Mesodermal cell (in vitro differentiated cells): ENCODE results near the gene RGS18.
"Not testable (repeated sequence)": the region's sequence is repeated elsewhere in the genome, so short reads cannot be mapped to it uniquely, and the experiment has no call there.

ENCODE experiments used
- H3K27ac ChIP-seq: 2 replicates; pipeline ENCODE4 v1.7.0; 2013; ENCODE audit warnings: mild to moderate bottlenecking, low read depth, low read length, moderate library complexity; ENCODE audit not compliant: severe bottlenecking
- H3K36me3 ChIP-seq: 2 replicates; pipeline ENCODE4 v1.7.1; 2013; ENCODE audit warnings: mild to moderate bottlenecking, low read length, moderate library complexity; ENCODE audit not compliant: control insufficient read depth, insufficient read depth
- H3K4me1 ChIP-seq: one replicate; pipeline ENCODE4 v1.7.1; 2013; ENCODE audit warnings: mild to moderate bottlenecking, low read length; ENCODE audit not compliant: insufficient read depth, control insufficient read depth, poor library complexity, severe bottlenecking
- H3K4me3 ChIP-seq: 2 replicates; pipeline ENCODE4 v1.7.0; 2013; ENCODE audit warnings: low read length, control low read depth, mild to moderate bottlenecking; ENCODE audit not compliant: insufficient read depth, poor library complexity, severe bottlenecking; ENCODE audit errors: extremely low read depth
- H3K9me3 ChIP-seq: 2 replicates; pipeline ENCODE4 v1.7.1; 2013; ENCODE audit warnings: mild to moderate bottlenecking, low read length, moderate library complexity; ENCODE audit not compliant: control insufficient read depth
- WGBS, 2 experiments: methylation state at CpG; one replicate each; pipeline ENCODE4 v1.1.5; 2013; ENCODE audit warnings: missing lambda C conversion rate in 2 of 2; ENCODE audit not compliant: insufficient coverage in 2 of 2; 5-methylcytosine and 5-hydroxymethylcytosine counted together

Gene RGS18

GRCh38 chr1:192224396-192224795 is 66.1 kb downstream of the RGS18 start:
- Histone ChIP-seq H3K4me1 (no peaks in the 10 kb centered on the region), H3K9me3 (no peaks in the 10 kb centered on the region), H3K4me3 (no peak overlapping the region), H3K36me3 (no peaks in the 10 kb centered on the region), H3K27ac (no peak overlapping the region)

DNA sequence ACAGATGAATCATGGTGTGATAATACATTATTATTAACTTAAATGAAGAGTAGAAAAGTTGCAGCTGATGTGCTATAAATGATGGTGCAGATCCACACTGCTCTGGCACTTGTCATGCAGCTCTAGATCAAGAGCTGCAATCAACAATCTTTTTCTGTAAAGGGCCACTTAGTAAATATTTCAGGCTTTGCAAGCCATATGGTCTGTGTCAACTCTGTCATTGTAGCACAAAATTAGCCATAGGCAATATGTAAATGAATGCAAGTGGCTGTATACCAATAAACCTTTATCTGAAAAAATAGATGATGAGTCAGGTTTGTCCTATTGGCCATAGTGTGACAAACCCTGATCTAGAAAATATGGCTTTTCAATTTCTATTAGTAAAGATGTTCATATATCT is 66.6 kb downstream of the RGS18 start:
- H3K27ac ChIP-seq: no peak overlapping the region
- H3K36me3 ChIP-seq: no peaks in the 10 kb centered on the region
- H3K9me3 ChIP-seq: no peaks in the 10 kb centered on the region
- no peak overlapping the region for H3K4me3 ChIP-seq
- no peaks in the 10 kb centered on the region for H3K4me1 ChIP-seq

GRCh38 chr1:192225266-192225665 is 67.0 kb downstream of the RGS18 start:
- Histone ChIP-seq H3K4me1 (no peaks in the 10 kb centered on the region), H3K9me3 (no peaks in the 10 kb centered on the region), H3K4me3 (no peak overlapping the region), H3K27ac (no peak overlapping the region), H3K36me3 (no peaks in the 10 kb centered on the region)
- no CpG with 5 or more reads among the region's 2 CpGs for WGBS, 2 experiments

- H3K27ac ChIP-seq: no peak overlapping the region
- H3K4me3 ChIP-seq: no peak overlapping the region
- H3K9me3 ChIP-seq: no peaks in the 10 kb centered on the region
- H3K4me1 ChIP-seq: no peaks in the 10 kb centered on the region
- H3K36me3 ChIP-seq: no peaks in the 10 kb centered on the region
- WGBS, 2 experiments: no CpG with 5 or more reads among the region's 3 CpGs
Measured at GRCh38 chr1:192225703-192226102, 67.4 kb downstream of the RGS18 start.

- H3K36me3 ChIP-seq: no peaks in the 10 kb centered on the region
- no peaks in the 10 kb centered on the region for H3K4me1 ChIP-seq
- no peak overlapping the region for H3K27ac ChIP-seq
- H3K9me3 ChIP-seq: no peaks in the 10 kb centered on the region
- no peak overlapping the region for H3K4me3 ChIP-seq
- WGBS, 2 experiments: 89 to 92% methylated on average over 4 of the region's 5 CpGs
Measured at GRCh38 chr1:192227330-192227729, 69.1 kb downstream of the RGS18 start.

- not testable (repeated sequence) for H3K27ac ChIP-seq, H3K36me3 ChIP-seq, H3K4me1 ChIP-seq, H3K4me3 ChIP-seq, H3K9me3 ChIP-seq
- 87 to 94% methylated on average over 3 to 5 of the region's 13 CpGs for WGBS, 2 experiments
Measured at GRCh38 chr1:192227980-192228379, 69.7 kb downstream of the RGS18 start.

GRCh38 chr1:192232817-192233417 is 74.7 kb downstream of the RGS18 start:
- Histone ChIP-seq H3K4me1 (no peaks in the 10 kb centered on the region), H3K4me3 (no peak overlapping the region), H3K9me3 (no peaks in the 10 kb centered on the region), H3K36me3 (no peaks in the 10 kb centered on the region), H3K27ac (no peak overlapping the region)
- 100% methylated on average over 1 to 2 of the region's 7 CpGs for WGBS, 2 experiments

DNA sequence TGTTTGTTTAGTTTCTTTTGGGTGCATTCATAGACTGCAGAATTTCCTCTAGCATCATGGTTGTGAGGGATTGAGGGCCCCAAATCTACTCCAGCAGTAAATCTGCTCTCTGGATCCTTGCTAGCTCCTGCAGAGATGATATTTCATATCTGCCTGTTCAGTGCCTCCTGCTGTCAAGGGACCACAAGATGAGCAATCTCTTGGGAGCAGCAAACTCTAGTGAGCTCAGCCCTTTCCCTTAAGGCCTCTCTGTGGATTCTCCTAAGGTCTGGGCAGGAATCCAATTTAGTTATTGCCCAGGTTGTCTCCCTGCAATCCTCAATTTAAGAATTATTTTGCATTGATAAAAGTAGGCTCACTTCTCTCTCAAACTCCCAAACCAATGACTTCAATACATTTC is 76.9 kb downstream of the RGS18 start:
- no peaks in the 10 kb centered on the region for H3K4me1 ChIP-seq
- no peak overlapping the region for H3K27ac ChIP-seq
- no peak overlapping the region for H3K4me3 ChIP-seq
- H3K36me3 ChIP-seq: no peaks in the 10 kb centered on the region
- H3K9me3 ChIP-seq: no peaks in the 10 kb centered on the region
